Measurements from ENCODE around the gene GNPTG. TPM values are rescaled to one million over a fixed set of nuclear protein-coding genes. Genes with fewer than 3 reads are reported as not detected.

Gene GNPTG
- total RNA-seq, 4 donors from 2014 or later: 51.1 to 117 (median 71.6) TPM

DNA sequence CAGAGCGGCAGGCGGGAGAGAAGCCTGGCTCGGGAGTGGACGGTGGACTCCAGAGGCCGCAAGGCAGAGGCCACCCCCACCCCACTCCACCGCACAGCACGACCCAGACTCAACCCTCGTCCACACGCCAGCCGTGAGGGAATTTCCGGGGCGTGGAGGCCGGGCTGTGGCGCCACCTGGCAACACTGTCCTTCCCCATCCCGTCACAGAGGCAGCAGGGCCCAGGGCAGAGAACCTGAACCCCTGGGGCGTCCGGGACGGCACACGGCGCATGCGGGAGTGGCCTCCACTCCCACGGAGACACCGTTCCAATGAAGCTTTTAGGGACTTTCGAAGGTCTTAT lies 23.5 kb downstream of the GNPTG start:
- Histone ChIP-seq H3K4me1 (peaks cover 0 to 28% (median 10%) of the 10 kb centered on the region in 4 donors), H3K27ac (no peak overlapping the region), H3K27me3 (no peaks in the 10 kb centered on the region), H3K9me3 (no peaks in the 10 kb centered on the region), H3K36me3 (peaks cover 0 to 67% (median 0%) of the 10 kb centered on the region in 3 donors), H3K4me3 (no peak overlapping the region)
- DNase-seq (ENCODE audit: low spot score in 2 of 2): no peak
- TF ChIP-seq EP300 (IDR thresholded peaks at IDR 0.05): no peak
- no peak for TF ChIP-seq CTCF (IDR thresholded peaks at IDR 0.05)
- TF ChIP-seq POLR2A (IDR thresholded peaks at IDR 0.05): no peak
- 93 to 97% methylated on average over 10 to 15 of the region's 24 CpGs for WGBS, 2 donors

GRCh38 chr16:1375741-1376410 lies 24.1 kb downstream of the GNPTG start:
- DNase-seq (ENCODE audit: low spot score in 2 of 2): no peak
- Histone ChIP-seq H3K27me3 (no peaks in the 10 kb centered on the region), H3K36me3 (peaks cover 0 to 64% (median 0%) of the 10 kb centered on the region in 3 donors), H3K4me3 (no peak overlapping the region), H3K27ac (no peak overlapping the region), H3K9me3 (no peaks in the 10 kb centered on the region), H3K4me1 (peaks cover 0 to 28% (median 10%) of the 10 kb centered on the region in 4 donors)
- TF ChIP-seq CTCF (IDR thresholded peaks at IDR 0.05) (no peak), POLR2A (IDR thresholded peaks at IDR 0.05) (no peak), EP300 (IDR thresholded peaks at IDR 0.05) (no peak)
- WGBS, 2 donors: 87 to 92% methylated on average over 14 to 16 of the region's 19 CpGs

DNA sequence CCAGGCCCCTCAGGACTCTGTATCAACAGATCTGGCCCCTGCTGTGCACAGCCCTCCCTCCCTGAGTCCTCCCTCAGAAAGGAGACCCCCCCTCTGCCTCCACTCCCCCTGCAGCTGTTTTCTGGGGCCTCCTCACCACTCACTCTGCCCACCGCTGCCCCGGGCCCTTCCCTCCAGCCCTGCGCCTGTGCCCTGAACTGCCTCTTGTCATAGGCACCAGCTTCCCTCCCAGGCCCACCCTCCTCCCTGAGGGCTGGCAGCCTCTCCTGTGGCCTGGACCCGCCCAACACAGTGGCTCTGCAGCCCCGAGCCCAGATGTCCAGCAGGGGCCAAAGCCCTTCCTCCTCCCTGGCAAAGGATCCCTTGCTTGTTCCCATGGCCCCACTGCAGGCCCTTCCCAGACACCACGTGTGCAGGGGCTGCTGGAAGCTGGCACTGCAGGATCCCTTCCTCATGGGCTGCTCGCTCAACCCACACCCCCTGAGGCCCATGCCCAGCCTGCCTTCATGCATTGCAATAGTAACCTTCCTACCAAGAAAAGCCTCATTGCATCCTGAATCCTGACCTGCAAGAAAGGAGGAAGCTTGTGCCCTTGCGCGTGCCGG lies 25.8 kb downstream of the GNPTG start:
- H3K27me3 ChIP-seq: no peaks in the 10 kb centered on the region
- peaks cover 0 to 65% (median 0%) of the 10 kb centered on the region in 3 donors for H3K36me3 ChIP-seq
- no peak for DNase-seq (ENCODE audit: low spot score in 2 of 2)
- peaks cover 0 to 28% (median 10%) of the 10 kb centered on the region in 4 donors for H3K4me1 ChIP-seq
- no peak overlapping the region for H3K4me3 ChIP-seq
- WGBS, 2 donors: 78 to 86% methylated on average over 7 to 10 of the region's 10 CpGs
- TF ChIP-seq POLR2A (IDR thresholded peaks at IDR 0.05) (no peak), EP300 (IDR thresholded peaks at IDR 0.05) (no peak), CTCF (IDR thresholded peaks at IDR 0.05) (no peak)
- no peaks in the 10 kb centered on the region for H3K9me3 ChIP-seq
- no peak overlapping the region for H3K27ac ChIP-seq

GRCh38 chr16:1378087-1378803 lies 26.5 kb downstream of the GNPTG start:
- peaks cover 0 to 28% (median 10%) of the 10 kb centered on the region in 4 donors for H3K4me1 ChIP-seq
- peak overlapping the region in 1 of 4 donors; percentile 60 for H3K4me3 ChIP-seq
- no peaks in the 10 kb centered on the region for H3K9me3 ChIP-seq
- TF ChIP-seq POLR2A (IDR thresholded peaks at IDR 0.05) (no peak), CTCF (IDR thresholded peaks at IDR 0.05) (no peak)
- H3K27me3 ChIP-seq: no peaks in the 10 kb centered on the region
- H3K27ac ChIP-seq: peak overlapping the region in 1 of 4 donors; percentile 75
- no peak for DNase-seq (ENCODE audit: low spot score in 2 of 2)
- H3K36me3 ChIP-seq: peaks cover 0 to 71% (median 0%) of the 10 kb centered on the region in 3 donors
- WGBS, 2 donors: 87 to 88% methylated on average over 17 to 24 of the region's 25 CpGs
